HuH-7 (cell line): ENCODE data around the gene HSCB.
"Not testable (repeated sequence)": the region's sequence is repeated elsewhere in the genome, so short reads cannot be mapped to it uniquely, and the experiment has no call there.

ENCODE experiments used
- DNase-seq: peaks from one replicate; pipeline ENCODE4 v3.0.0; 2011; ENCODE audit warnings: low spot score

Gene HSCB, protein sequence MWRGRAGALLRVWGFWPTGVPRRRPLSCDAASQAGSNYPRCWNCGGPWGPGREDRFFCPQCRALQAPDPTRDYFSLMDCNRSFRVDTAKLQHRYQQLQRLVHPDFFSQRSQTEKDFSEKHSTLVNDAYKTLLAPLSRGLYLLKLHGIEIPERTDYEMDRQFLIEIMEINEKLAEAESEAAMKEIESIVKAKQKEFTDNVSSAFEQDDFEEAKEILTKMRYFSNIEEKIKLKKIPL

DNA sequence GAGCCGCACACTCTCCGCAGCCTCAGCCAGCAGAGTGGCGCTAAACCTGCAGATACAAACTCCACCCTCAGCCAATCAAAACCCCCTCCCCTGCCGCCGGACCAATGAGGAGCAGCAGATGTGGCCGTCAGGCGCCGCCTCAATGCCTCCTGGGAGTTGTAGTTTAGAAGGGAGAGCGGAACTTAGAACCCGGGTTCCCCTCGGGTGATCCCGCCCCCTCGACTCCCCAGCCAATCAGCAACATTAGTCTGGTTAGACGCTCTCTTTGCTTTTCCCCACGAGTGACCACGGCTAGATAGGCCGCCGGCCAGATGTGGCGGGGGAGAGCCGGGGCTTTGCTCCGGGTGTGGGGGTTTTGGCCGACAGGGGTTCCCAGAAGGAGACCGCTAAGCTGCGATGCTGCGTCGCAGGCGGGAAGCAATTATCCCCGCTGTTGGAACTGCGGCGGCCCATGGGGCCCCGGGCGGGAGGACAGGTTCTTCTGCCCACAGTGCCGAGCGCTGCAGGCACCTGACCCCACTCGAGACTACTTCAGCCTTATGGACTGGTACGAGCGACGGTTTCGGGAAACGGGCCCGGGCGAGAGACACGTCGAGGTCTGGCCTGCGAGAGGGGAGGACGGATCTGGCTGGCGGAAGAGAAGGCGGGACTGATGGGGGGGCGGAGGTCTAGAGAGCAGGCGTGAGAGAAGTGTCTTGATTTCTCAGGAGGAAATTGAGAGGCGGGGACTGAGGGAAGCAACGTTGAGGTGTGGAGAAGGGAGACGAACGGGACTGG lies at the start of gene HSCB, which contains the start of gene CHEK2:
Gene HSCB, plus strand, starts transcription at position 255 of the 777 bp plus-strand sequence. Its CDS starts 57 bp downstream, at position 312.
Gene CHEK2, minus strand, starts transcription at position 36 of the 777 bp plus-strand sequence. CDS start 7,099 bp downstream, outside the sequence.
- DNase-seq: peak; percentile 96

DNA sequence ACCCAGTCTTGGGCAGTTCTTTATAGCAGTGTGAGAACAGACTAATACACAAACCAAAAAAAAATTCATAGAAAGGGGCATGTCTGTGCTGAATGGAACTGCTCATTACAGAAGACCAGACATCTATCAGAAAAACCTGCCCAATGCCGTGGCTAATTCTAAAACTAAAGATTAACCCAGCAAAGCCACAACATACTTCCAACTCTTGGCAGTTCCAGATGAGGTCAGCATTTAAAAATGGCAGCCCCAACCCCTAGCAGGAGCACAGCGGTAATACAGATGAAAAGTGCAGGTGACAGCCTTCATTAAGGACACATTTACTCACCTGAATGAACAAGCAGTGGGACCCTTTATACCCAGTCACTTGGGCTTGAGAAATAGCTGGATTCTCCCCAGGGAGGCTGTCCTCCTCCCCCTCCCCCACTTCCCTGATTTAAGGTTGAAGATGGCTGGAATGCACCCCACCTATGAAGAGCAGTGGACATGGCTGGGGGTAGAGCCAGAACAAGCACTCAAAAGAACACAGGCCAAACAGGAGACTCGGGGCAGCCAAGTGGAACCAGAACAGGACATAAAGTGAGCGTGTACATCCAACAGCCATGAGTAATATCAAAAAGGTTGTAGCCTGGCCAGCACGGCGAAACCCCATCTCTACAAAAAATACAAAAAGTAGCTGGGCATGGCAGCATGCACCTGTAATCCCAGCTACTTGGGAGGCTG lies 48.6 kb upstream of the HSCB start:
- DNase-seq: not testable (repeated sequence)

GRCh38 chr22:28702891-28703290 lies 38.9 kb upstream of the HSCB start:
- no peak for DNase-seq

DNA sequence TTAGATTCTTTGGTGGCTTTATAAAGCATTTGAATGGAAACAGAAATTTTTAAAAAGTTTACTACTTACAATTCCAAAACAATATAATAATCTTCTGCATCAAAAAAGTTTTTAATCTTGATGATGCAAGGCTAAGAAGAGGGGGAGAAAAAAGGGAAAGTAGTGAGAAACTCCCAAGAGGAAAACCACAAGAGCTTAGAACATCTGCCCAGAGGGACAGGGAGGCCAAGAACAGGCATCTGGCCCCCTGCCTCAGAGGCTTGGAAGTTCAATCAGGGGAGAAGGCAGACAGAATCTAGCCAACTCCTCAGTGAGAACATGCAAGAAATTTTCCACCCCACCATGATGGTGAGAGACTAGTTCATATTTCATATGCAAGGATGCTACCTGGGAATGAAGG lies 38.4 kb upstream of the HSCB start:
- DNase-seq: no peak

GRCh38 chr22:28706845-28707244 lies 35.0 kb upstream of the HSCB start:
- DNase-seq: no peak

DNA sequence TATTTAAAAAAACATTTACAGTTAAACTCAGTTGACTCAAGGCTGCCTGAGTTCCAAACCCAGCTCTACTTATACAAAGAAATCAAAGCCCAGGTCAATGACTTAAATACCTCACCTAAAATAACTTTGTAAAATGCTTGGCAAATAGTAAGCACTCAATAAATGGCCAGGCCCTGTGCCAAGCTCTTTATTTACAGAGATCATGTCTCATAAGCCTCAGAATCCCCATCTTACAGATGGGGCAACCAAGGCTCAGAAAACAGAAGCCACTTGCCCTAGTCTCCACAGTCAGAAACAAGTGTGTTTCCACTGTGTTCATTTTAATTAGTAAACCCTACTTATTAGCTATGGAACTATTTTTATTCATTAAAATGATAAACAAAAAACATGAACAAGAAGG lies 31.7 kb upstream of the HSCB start:
- DNase-seq: no peak

GRCh38 chr22:28710576-28711191 lies 31.2 kb upstream of the HSCB start:
- DNase-seq: no peak

GRCh38 chr22:28711341-28711740 lies 30.5 kb upstream of the HSCB start:
- no peak for DNase-seq

GRCh38 chr22:28711820-28712777 lies 29.7 kb upstream of the HSCB start:
- peak; percentile 26 for DNase-seq

- no peak for DNase-seq
Observed at GRCh38 chr22:28714043-28714628, 27.7 kb upstream of the HSCB start.

DNA sequence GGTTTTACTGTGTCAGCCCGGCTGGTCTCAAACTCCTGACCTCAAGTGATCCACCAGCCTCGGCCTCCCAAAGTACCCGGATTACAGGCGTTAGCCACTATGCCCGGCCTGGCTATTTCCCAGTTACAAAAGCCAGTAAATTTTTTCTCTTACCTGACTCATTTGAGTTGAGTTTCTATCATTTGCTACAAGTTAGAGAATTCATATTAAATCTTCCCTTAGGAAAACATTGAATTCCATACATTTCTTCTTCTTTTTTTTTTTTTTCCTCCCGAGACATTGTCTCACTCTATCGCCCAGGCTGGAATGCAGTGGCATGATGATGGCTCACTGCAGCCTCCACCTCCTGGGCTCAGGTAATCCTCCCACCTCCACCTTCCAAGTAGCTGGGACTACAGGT lies 26.2 kb upstream of the HSCB start:
- DNase-seq: no peak

DNA sequence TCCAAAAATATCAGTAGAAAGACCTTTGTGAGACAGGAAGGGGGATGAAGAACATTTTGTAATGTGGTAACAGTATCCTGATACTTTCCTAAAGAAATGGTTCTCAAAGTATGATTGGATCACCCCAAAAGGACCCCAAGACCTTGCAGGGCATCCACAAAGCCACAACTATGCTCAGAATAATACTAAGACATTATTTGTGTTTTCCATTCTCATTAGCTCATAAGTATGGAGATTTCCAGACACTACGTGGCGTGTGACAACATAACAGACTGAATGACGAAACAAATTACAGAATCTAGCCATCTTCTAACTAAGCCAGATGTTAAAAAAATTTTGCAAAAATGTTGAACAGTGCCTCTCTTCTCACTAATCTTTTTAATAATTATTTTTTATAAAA lies 25.2 kb upstream of the HSCB start:
- no peak for DNase-seq

DNA sequence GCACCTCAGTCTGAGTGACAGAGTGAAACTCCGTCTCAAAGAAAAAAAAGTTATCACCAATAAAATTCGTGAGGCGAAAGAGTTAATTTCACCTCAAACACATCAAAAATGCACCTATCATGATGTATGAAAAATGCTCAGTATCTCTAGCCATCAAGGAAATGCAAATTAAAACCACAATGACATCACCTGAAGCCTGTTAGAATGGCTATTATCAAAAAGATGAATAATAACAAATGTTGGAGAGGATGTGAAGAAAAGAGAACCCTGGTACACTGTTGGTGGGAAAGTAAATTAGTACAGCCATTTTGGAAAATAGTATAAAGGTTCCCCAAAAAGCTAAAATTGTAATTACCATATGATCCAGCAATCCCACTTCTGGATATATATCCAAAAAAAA lies 23.8 kb upstream of the HSCB start:
- DNase-seq: no peak

DNA sequence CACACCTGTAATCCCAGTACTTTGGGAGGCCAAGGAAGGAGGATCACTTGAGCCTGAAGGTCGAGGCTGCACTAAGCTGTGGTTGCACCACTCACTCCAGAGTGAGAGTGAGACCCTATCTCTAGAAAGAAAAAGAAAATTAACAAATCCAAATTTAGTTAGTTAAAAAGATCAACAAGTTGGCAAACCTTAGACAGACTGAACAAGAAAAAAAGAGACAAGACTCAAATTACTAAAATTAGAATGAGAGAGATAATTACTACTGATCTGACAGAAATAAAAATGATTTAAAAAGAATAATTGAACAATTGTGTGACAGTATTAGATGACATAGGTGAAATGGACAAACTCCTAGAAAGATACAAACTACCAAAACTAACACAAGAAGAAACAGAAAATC lies 13.8 kb upstream of the HSCB start:
- DNase-seq: no peak

DNA sequence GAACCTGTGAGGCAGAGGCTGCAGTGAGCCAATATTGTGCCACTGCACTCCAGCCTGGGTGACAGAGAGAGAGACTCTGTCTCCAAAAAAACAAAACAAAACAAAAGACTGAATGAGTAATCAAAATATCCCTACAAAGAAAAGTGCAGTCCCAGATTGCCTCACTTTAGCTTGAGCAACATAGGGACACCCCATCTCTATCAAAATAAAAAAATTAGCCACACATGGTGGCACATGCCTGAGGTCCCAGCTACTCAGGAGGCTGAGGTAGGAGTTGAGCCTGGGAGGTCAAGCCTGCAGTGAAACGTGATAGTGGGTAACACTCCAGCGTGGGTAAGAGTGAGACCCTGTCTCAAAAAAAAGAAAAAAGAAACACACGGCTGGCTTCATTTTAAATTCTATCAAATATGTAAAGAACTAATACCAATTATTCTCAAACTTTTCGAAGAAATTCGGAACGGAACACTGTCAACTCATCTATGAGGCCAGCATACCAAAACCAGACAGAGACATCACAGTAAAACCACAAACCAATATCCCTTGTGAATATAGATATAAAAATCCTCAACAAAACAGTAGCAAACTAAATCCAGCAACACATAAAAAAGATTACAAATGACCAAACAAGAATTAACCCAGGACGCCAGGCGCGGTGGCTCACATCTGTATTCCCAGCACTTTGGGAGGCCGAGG lies 13.1 kb upstream of the HSCB start:
- no peak for DNase-seq

GRCh38 chr22:28730179-28730578 lies 11.7 kb upstream of the HSCB start:
- no peak for DNase-seq

DNA sequence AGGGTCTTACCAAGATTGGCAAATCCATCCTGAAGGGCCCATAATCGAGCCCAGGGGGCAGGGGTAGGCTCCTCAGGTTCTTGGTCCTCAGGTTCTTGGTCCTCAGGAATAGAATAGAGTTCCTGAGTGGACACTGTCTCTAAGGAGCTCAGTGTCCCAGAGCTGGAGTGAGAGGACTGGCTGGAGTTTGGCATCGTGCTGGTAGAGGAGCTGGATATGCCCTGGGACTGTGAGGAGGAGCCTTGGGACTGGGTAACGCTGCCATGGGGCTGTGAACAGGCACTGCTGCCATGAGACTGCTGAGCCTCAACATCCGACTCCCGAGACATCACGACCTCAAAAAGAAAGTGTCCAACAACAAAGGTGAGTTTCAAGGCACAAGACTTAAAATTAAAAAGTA lies 7.4 kb upstream of the HSCB start:
- no peak for DNase-seq

DNA sequence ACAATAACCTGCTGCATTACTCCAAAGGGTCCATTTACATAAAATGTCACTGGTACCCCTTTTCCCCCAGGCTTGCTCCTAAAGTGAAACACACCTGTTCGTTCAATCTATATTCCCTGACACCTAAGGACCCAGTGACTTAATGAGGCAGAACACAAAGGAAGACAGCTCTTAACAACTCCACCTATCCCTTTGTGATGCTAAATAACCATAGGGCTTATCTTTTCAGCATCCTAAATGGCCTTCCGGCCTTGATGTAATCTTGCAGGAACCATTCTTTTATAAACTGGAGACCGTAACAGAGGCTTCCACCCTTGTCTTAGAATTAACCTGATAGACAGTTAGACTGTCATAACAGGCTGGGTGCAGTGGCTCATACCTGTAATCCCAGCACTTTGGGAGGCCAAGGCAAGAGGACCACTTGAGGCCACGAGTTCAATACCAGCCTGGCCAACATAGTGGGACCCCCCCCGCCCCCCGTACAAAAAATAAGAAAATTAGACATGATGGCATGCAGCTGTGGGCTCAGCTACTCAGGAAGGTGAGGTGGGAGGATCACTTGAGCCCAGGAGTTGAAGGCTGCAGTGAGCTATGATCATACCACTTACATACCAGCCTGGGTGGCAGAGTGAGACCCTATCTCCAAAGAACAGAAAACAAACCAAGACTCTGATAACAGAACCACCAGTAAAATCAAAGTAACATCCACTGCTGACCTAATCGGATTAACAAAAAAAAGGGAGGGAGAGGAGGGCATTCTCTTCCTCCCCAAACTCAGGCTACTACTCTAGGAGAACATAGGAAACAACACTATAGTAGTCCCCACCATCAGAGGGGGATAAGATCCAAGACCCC lies 5.3 kb upstream of the HSCB start:
- DNase-seq: no peak

DNA sequence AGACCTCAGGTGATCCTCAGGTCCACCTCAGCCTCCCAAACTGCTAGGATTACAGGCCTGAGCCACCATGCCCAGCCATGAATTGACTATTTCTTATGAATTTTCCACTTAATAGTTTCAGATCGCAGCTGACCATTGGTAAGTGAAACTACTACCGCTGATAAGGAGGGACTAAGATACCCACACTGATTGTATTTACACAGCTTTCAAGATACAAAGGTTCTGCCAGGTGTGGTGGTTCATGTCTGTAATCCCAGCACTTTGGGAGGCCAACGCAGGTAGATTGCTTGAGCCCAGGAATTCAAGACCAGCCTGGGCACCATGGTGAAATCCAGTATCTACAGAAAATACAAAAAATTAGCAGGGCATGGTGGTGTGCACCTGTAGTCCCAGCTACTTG lies 4.1 kb upstream of the HSCB start:
- DNase-seq: no peak
